CD4-positive, alpha-beta T cell treated with Interleukin-1 beta for 1 hour (primary cell): ENCODE data around the gene CDC42.
"Not testable (repeated sequence)": the region's sequence is repeated elsewhere in the genome, so short reads cannot be mapped to it uniquely, and the experiment has no call there.

Experiments
- DNase-seq, 2 donors: peaks; one replicate each; pipeline ENCODE4 v3.0.0-alpha.2; 2020 to 2022

The CDC42 gene

GRCh38 chr1:22052115-22053016 is at the start of gene CDC42:
Gene CDC42 (plus strand): TSS chr1:22052709. CDS start chr1:22078479, 25,770 bp downstream.
- peak; percentile 98 for DNase-seq

GRCh38 chr1:22002875-22003274 is 49.6 kb upstream of the CDC42 start:
- not testable (repeated sequence) for DNase-seq

- DNase-seq = not testable (repeated sequence)
Observed at GRCh38 chr1:22003959-22004358, 48.5 kb upstream of the CDC42 start.

- DNase-seq = peak; percentile 27 to 34
Observed at GRCh38 chr1:22005261-22006149, 47.0 kb upstream of the CDC42 start.

GRCh38 chr1:22006736-22007135 is 45.8 kb upstream of the CDC42 start:
- not testable (repeated sequence) for DNase-seq

GRCh38 chr1:22007262-22007661 is 45.2 kb upstream of the CDC42 start:
- DNase-seq = not testable (repeated sequence)

- not testable (repeated sequence) for DNase-seq
Observed at GRCh38 chr1:22009566-22009965, 42.9 kb upstream of the CDC42 start.

- DNase-seq = not testable (repeated sequence)
Observed at GRCh38 chr1:22012752-22013151, 39.8 kb upstream of the CDC42 start.

GRCh38 chr1:22014575-22015206 is 37.8 kb upstream of the CDC42 start:
- not testable (repeated sequence) for DNase-seq

GRCh38 chr1:22018583-22019559 is 33.6 kb upstream of the CDC42 start:
- peak; percentile 49 to 74 for DNase-seq

GRCh38 chr1:22021061-22021460 is 31.4 kb upstream of the CDC42 start:
- DNase-seq = no peak

GRCh38 chr1:22024485-22025367 is 27.8 kb upstream of the CDC42 start:
- DNase-seq = peak; percentile 82 to 86

GRCh38 chr1:22025368-22026155 is 26.9 kb upstream of the CDC42 start:
- DNase-seq = peak; percentile 91 to 92

- peak in 1 of 2 donors; percentile 39 for DNase-seq
Observed at GRCh38 chr1:22026924-22027289, 25.6 kb upstream of the CDC42 start.

GRCh38 chr1:22030057-22030456 is 22.5 kb upstream of the CDC42 start:
- no peak for DNase-seq

- DNase-seq = no peak
Observed at GRCh38 chr1:22030473-22030872, 22.0 kb upstream of the CDC42 start.

- peak in 1 of 2 donors; percentile 44 for DNase-seq
Observed at GRCh38 chr1:22031214-22031962, 21.1 kb upstream of the CDC42 start.

- DNase-seq = not testable (repeated sequence)
Observed at GRCh38 chr1:22034834-22035233, 17.7 kb upstream of the CDC42 start.

- no peak for DNase-seq
Observed at GRCh38 chr1:22037520-22037919, 15.0 kb upstream of the CDC42 start.
